ENCODE measurements around the gene ZYG11B. TPM values are rescaled to one million over a fixed set of nuclear protein-coding genes. Genes with fewer than 3 reads are reported as not detected.

ZYG11B gene
- total and polyA plus RNA-seq, 2 of the 13 experiments (the other 11 are each of a cell fraction or from before 2014, with no cell fraction given) = 6.9 to 17.9 TPM

GRCh38 chr1:52862666-52863458 lies 136.6 kb downstream of the ZYG11B start:
- no peaks in the 10 kb centered on the region for H3K27me3 ChIP-seq (ENCODE audit: control insufficient read depth in 1 of 2, insufficient read depth in 2 of 2, low read length in 2 of 2)
- H3K79me2 ChIP-seq (ENCODE audit: insufficient read depth, low read length) = no peaks in the 10 kb centered on the region
- peaks cover 21% of the 10 kb centered on the region for H3K4me1 ChIP-seq (ENCODE audit: insufficient read depth, low read length)
- no peaks in the 10 kb centered on the region for H3K36me3 ChIP-seq (replicated peaks in 1 of 2; ENCODE audit: control insufficient read depth in 1 of 2, insufficient read depth in 2 of 2, low read length in 2 of 2)
- ChIA-PET POLR2A (no interaction called here), CTCF (ENCODE audit: low intra/inter-chr PET ratio, low total read pairs) (no interaction called here)
- 41% methylated on average over 2 of the region's 2 CpGs for WGBS (ENCODE audit: low lambda C conversion rate)
- H3K27ac ChIP-seq (ENCODE audit: extremely low read length, insufficient read depth, low read length) = no peak overlapping the region
- peak; percentile 24 for DNase-seq (ENCODE audit: low spot score)
- ATAC-seq = no peak
- in situ Hi-C loops (cut with HindIII; ENCODE audit: extremely low pct_ligation_motif_present, low pct_unique_long_range_greater_than_20kb) = no loop called here
- H3K9ac ChIP-seq (ENCODE audit: insufficient read depth, low read depth, low read length) = no peak overlapping the region
- no peak overlapping the region for H3K4me2 ChIP-seq (ENCODE audit: low read depth, low read length)
- no peaks in the 10 kb centered on the region for H3K9me3 ChIP-seq (ENCODE audit: low read length)
- intact Hi-C loops (cut with micrococcal nuclease; ENCODE audit: unreplicated experiment) = no loop called here
- no peak overlapping the region for H3K4me3 ChIP-seq (replicated peaks in 1 of 3; ENCODE audit: insufficient read depth in 1 of 3, low read depth in 2 of 3, low read length in 3 of 3)
- no peak for FAIRE-seq
- no peak overlapping the region for H2AFZ ChIP-seq (ENCODE audit: low read length)
- BruUV-seq (replicated peaks) = no TSS peak
- no peaks in the 10 kb centered on the region for H4K20me1 ChIP-seq (ENCODE audit: insufficient read depth, low read length)
- TF ChIP-seq RARG (CRISPR knock-in tag; IDR thresholded peaks at IDR 0.05; ENCODE audit: low read depth) (no peak), ZNF770 (CRISPR knock-in tag; IDR thresholded peaks at IDR 0.05) (peak; percentile 87), ZBTB43 (CRISPR knock-in tag; conservative IDR thresholded peaks at IDR 0.05) (no peak), NR2F1 (CRISPR knock-in tag; IDR thresholded peaks at IDR 0.05) (no peak), LBX2 (CRISPR knock-in tag; IDR thresholded peaks at IDR 0.05; ENCODE audit: borderline replicate concordance) (no peak), KLF13 (CRISPR knock-in tag; IDR thresholded peaks at IDR 0.05) (no peak), ZBTB4 (CRISPR knock-in tag; IDR thresholded peaks at IDR 0.05; ENCODE audit: borderline replicate concordance) (no peak), HMGXB4 (CRISPR knock-in tag; IDR thresholded peaks at IDR 0.05; ENCODE audit: borderline replicate concordance in 1 of 2, low read depth in 1 of 2) (no peak), HOXA3 (CRISPR knock-in tag; IDR thresholded peaks at IDR 0.05) (no peak), SOX13 (IDR thresholded peaks at IDR 0.05) (no peak), SOX13 (CRISPR knock-in tag; conservative IDR thresholded peaks at IDR 0.05 in 1 of 2, IDR thresholded peaks at IDR 0.05 in 1 of 2) (peak in 1 of 2 experiments; percentile 60; a peak in 2 of 4 replicates), MEF2D (CRISPR knock-in tag; IDR thresholded peaks at IDR 0.05) (no peak), ZNF768 (CRISPR knock-in tag; IDR thresholded peaks at IDR 0.05) (no peak), ZNF879 (CRISPR knock-in tag; IDR thresholded peaks at IDR 0.05) (no peak)

Data from HepG2 (cell line).